HEK293 (cell line): ENCODE measurements around the gene DGUOK.

ENCODE experiments used
- CTCF ChIA-PET: fragments of 350-600 bp; formaldehyde crosslinking; extraction: SDS; loops from one replicate; lab custom pipeline; 2021; ENCODE audit warnings: antibody characterized with exemption; lab: Yijun Ruan, JAX
- POLR2A ChIA-PET: fragments of 300-600 bp; formaldehyde crosslinking; extraction: SDS; loops from one replicate; lab custom pipeline; 2020; ENCODE audit warnings: antibody characterized with exemption, inconsistent platforms; lab: Yijun Ruan, JAX
- H3K27ac ChIP-seq: fragments of 200-500 bp; sonication (Bioruptor generic); 2 replicates; pipeline ENCODE4 v1.5.1; 2014; ENCODE audit warnings: low read depth, low read length, control low read depth, inconsistent platforms; ENCODE audit errors: extremely low read depth
- H3K36me3 ChIP-seq, 2 experiments: fragments of 200-500 bp in 1 of 2; sonication (Bioruptor generic) in 1 of 2; 1 replicate in 1 of 2; 2 replicates in 1 of 2; pipeline ENCODE4 v1.5.1; 2014 to 2017; ENCODE audit warnings: inconsistent platforms in 2 of 2, low read length in 2 of 2; ENCODE audit not compliant: control insufficient read depth in 2 of 2, insufficient read depth in 1 of 2
- H3K4me1 ChIP-seq: fragments of 200-500 bp; sonication (Bioruptor generic); 2 replicates; pipeline ENCODE4 v1.5.1; 2014; ENCODE audit warnings: mild to moderate bottlenecking, low read length, inconsistent platforms; ENCODE audit not compliant: control insufficient read depth, insufficient read depth
- H3K4me3 ChIP-seq: 2 replicates; pipeline ENCODE4 v1.5.1; 2011; ENCODE audit warnings: low read depth, mild to moderate bottlenecking, control low read depth, low read length, moderate library complexity
- H3K9me3 ChIP-seq: fragments of 200-500 bp; sonication (Bioruptor generic); 2 replicates; pipeline ENCODE4 v1.5.1; 2014; ENCODE audit warnings: low read depth, low read length, inconsistent platforms; ENCODE audit not compliant: control insufficient read depth, insufficient read depth
- EGR2 ChIP-seq: fragments of 450-650 bp; formaldehyde crosslinking; IDR thresholded peaks from 2 replicates; pipeline ENCODE4 v1.5.1; 2016; ENCODE audit warnings: low read depth, missing biosample characterization, missing genetic modification characterization
- HIC1 ChIP-seq: fragments of 450-650 bp; formaldehyde crosslinking; IDR thresholded peaks from 2 replicates; pipeline ENCODE4 v1.5.1; 2016; ENCODE audit warnings: missing biosample characterization, missing genetic modification characterization
- HOXC10 ChIP-seq: sonication (generic); formaldehyde crosslinking; IDR thresholded peaks from 2 replicates; pipeline ENCODE4 v1.8.1; 2023; ENCODE audit warnings: mild to moderate bottlenecking, missing genetic modification reagents
- KLF9 ChIP-seq: fragments of 450-650 bp; formaldehyde crosslinking; IDR thresholded peaks from 2 replicates; pipeline ENCODE4 v1.5.1; 2016; ENCODE audit warnings: missing biosample characterization, missing genetic modification characterization, low read depth
- MYNN ChIP-seq: fragments of 450-650 bp; formaldehyde crosslinking; IDR thresholded peaks from 2 replicates; pipeline ENCODE4 v1.5.1; 2016; ENCODE audit warnings: missing biosample characterization, missing genetic modification characterization, borderline replicate concordance
- RBAK ChIP-seq: fragments of 450-650 bp; formaldehyde crosslinking; IDR thresholded peaks from 2 replicates; pipeline ENCODE4 v1.5.1; 2016; ENCODE audit warnings: missing biosample characterization, missing genetic modification characterization
- SETDB1 ChIP-seq: IDR thresholded peaks from one replicate; pipeline ENCODE4 v1.6.1; 2017; ENCODE audit warnings: mild to moderate bottlenecking, low read length, moderate library complexity, mixed read lengths; ENCODE audit not compliant: insufficient read length
- SP2 ChIP-seq: fragments of 450-650 bp; formaldehyde crosslinking; IDR thresholded peaks from 2 replicates; pipeline ENCODE4 v1.5.1; 2016; ENCODE audit warnings: missing biosample characterization, missing genetic modification characterization
- ZBTB20 ChIP-seq: fragments of 450-650 bp; formaldehyde crosslinking; IDR thresholded peaks from 2 replicates; pipeline ENCODE4 v1.5.1; 2016; ENCODE audit warnings: missing biosample characterization, missing genetic modification characterization
- ZEB2 ChIP-seq: fragments of 450-650 bp; formaldehyde crosslinking; IDR thresholded peaks from 2 replicates; pipeline ENCODE4 v1.5.1; 2016; ENCODE audit warnings: missing biosample characterization, missing genetic modification characterization
- ZFHX2 ChIP-seq: fragments of 450-650 bp; formaldehyde crosslinking; conservative IDR thresholded peaks from 2 replicates; pipeline ENCODE4 v1.5.1; 2016; ENCODE audit warnings: missing biosample characterization, missing genetic modification characterization
- ZNF121 ChIP-seq: fragments of 450-650 bp; formaldehyde crosslinking; IDR thresholded peaks from 2 replicates; pipeline ENCODE4 v1.5.1; 2016; ENCODE audit warnings: missing biosample characterization, missing genetic modification characterization
- ZNF169 ChIP-seq: fragments of 450-650 bp; formaldehyde crosslinking; IDR thresholded peaks from 2 replicates; pipeline ENCODE4 v1.5.1; 2016; ENCODE audit warnings: missing biosample characterization, missing genetic modification characterization
- ZNF175 ChIP-seq: fragments of 450-650 bp; formaldehyde crosslinking; IDR thresholded peaks from 2 replicates; pipeline ENCODE4 v1.5.1; 2016; ENCODE audit warnings: missing biosample characterization, missing genetic modification characterization
- ZNF311 ChIP-seq: fragments of 450-650 bp; formaldehyde crosslinking; IDR thresholded peaks from 2 replicates; pipeline ENCODE4 v1.5.1; 2017; ENCODE audit warnings: missing biosample characterization, missing genetic modification characterization, borderline replicate concordance
- ZNF394 ChIP-seq: fragments of 450-650 bp; formaldehyde crosslinking; IDR thresholded peaks from 2 replicates; pipeline ENCODE4 v1.5.1; 2016; ENCODE audit warnings: missing biosample characterization, missing genetic modification characterization, mild to moderate bottlenecking, moderate library complexity, borderline replicate concordance
- ZNF548 ChIP-seq: fragments of 450-650 bp; formaldehyde crosslinking; IDR thresholded peaks from 2 replicates; pipeline ENCODE4 v1.5.1; 2016; ENCODE audit warnings: missing biosample characterization, missing genetic modification characterization
- ZNF555 ChIP-seq: fragments of 450-650 bp; formaldehyde crosslinking; conservative IDR thresholded peaks from 2 replicates; pipeline ENCODE4 v1.5.1; 2017; ENCODE audit warnings: missing biosample characterization, mild to moderate bottlenecking, missing genetic modification characterization, inconsistent platforms
- ZNF621 ChIP-seq: fragments of 450-650 bp; formaldehyde crosslinking; IDR thresholded peaks from 2 replicates; pipeline ENCODE4 v1.5.1; 2017; ENCODE audit warnings: missing biosample characterization, missing genetic modification characterization
- ZNF747 ChIP-seq: fragments of 450-650 bp; formaldehyde crosslinking; IDR thresholded peaks from 2 replicates; pipeline ENCODE4 v1.5.1; 2016; ENCODE audit warnings: missing biosample characterization, missing genetic modification characterization
- ZNF76 ChIP-seq: fragments of 450-650 bp; formaldehyde crosslinking; IDR thresholded peaks from 2 replicates; pipeline ENCODE4; 2016; ENCODE audit warnings: low read depth, missing biosample characterization, missing genetic modification characterization, borderline replicate concordance
- ZNF776 ChIP-seq: fragments of 450-650 bp; formaldehyde crosslinking; IDR thresholded peaks from 2 replicates; pipeline ENCODE4 v1.5.0; 2017; ENCODE audit warnings: missing biosample characterization, missing genetic modification characterization, borderline replicate concordance
- ZNF785 ChIP-seq: fragments of 450-650 bp; formaldehyde crosslinking; IDR thresholded peaks from 2 replicates; pipeline ENCODE4 v1.5.1; 2016; ENCODE audit warnings: missing biosample characterization, missing genetic modification characterization
- ZNF792 ChIP-seq: fragments of 450-650 bp; formaldehyde crosslinking; IDR thresholded peaks from 2 replicates; pipeline ENCODE4 v1.5.1; 2016; ENCODE audit warnings: missing biosample characterization, missing genetic modification characterization
- ZNF837 ChIP-seq: fragments of 450-650 bp; formaldehyde crosslinking; IDR thresholded peaks from 2 replicates; pipeline ENCODE4 v1.5.1; 2016; ENCODE audit warnings: missing biosample characterization, missing genetic modification characterization
- TF ChIP-seq, protein P1 (sequence below): fragments of 450-650 bp; formaldehyde crosslinking; IDR thresholded peaks from 2 replicates; pipeline ENCODE4 v1.5.1; 2016; ENCODE audit warnings: missing biosample characterization, missing genetic modification characterization
- TF ChIP-seq, protein P2 (sequence below): fragments of 450-650 bp; formaldehyde crosslinking; IDR thresholded peaks from 2 replicates; pipeline ENCODE4 v1.5.1; 2017; ENCODE audit warnings: missing biosample characterization, missing genetic modification characterization

Gene DGUOK

GRCh38 chr2:73944714-73945113, 18.0 kb downstream of the DGUOK start:
- CTCF ChIA-PET: no interaction called here
- Histone ChIP-seq H3K4me3 (no peak overlapping the region), H3K36me3 (peaks cover 23 to 88% of the 10 kb centered on the region in 2 experiments), H3K27ac (no peak overlapping the region), H3K9me3 (no peaks in the 10 kb centered on the region), H3K4me1 (no peaks in the 10 kb centered on the region)
- POLR2A ChIA-PET: no interaction called here
- TF ChIP-seq ZNF785 (no peak), ZNF548 (tag by site-specific recombination) (no peak), HOXC10 (CRISPR knock-in tag) (no peak), ZNF76 (tag by site-specific recombination) (no peak), ZFHX2 (tag by site-specific recombination) (no peak), ZNF394 (no peak), ZNF555 (tag by site-specific recombination) (no peak), ZNF169 (tag by site-specific recombination) (no peak), KLF9 (no peak), SP2 (tag by site-specific recombination) (no peak), ZNF747 (tag by site-specific recombination) (no peak), ZNF792 (tag by site-specific recombination) (no peak), ZNF311 (no peak)

- Histone ChIP-seq H3K27ac (no peak overlapping the region), H3K9me3 (no peaks in the 10 kb centered on the region), H3K4me3 (no peak overlapping the region), H3K36me3 (peaks cover 23 to 88% of the 10 kb centered on the region in 2 experiments), H3K4me1 (no peaks in the 10 kb centered on the region)
- TF ChIP-seq, protein P1, sequence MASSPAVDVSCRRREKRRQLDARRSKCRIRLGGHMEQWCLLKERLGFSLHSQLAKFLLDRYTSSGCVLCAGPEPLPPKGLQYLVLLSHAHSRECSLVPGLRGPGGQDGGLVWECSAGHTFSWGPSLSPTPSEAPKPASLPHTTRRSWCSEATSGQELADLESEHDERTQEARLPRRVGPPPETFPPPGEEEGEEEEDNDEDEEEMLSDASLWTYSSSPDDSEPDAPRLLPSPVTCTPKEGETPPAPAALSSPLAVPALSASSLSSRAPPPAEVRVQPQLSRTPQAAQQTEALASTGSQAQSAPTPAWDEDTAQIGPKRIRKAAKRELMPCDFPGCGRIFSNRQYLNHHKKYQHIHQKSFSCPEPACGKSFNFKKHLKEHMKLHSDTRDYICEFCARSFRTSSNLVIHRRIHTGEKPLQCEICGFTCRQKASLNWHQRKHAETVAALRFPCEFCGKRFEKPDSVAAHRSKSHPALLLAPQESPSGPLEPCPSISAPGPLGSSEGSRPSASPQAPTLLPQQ (tag by site-specific recombination): no peak
- no peak for TF ChIP-seq HIC1 (tag by site-specific recombination)
- no peak for TF ChIP-seq ZNF76 (tag by site-specific recombination)
- no peak for TF ChIP-seq ZNF175
- TF ChIP-seq EGR2: no peak
- no peak for TF ChIP-seq SETDB1
- TF ChIP-seq ZNF621 (tag by site-specific recombination): no peak
- ChIA-PET POLR2A (no interaction called here), CTCF (no interaction called here)
Measured at GRCh38 chr2:73946215-73946614, 19.5 kb downstream of the DGUOK start.

DNA sequence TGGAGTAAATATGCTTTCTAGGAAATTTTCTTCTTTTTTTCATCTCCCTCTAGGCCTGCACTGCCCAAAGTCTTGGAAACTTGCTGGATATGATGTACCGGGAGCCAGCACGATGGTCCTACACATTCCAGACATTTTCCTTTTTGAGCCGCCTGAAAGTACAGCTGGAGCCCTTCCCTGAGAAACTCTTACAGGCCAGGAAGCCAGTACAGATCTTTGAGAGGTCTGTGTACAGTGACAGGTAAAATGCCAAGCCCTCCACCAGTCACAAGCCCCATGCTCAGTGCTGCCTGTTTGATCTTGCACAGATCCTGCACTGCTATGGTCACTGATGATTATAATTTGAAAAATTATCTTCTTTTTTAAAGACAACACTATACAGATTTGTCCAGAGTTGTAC, 20.0 kb downstream of the DGUOK start:
- POLR2A ChIA-PET: no interaction called here
- no peaks in the 10 kb centered on the region for H3K4me1 ChIP-seq
- no peak overlapping the region for H3K27ac ChIP-seq
- H3K9me3 ChIP-seq: no peaks in the 10 kb centered on the region
- H3K4me3 ChIP-seq: no peak overlapping the region
- H3K36me3 ChIP-seq: peaks cover 25 to 93% of the 10 kb centered on the region in 2 experiments
- TF ChIP-seq ZEB2 (tag by site-specific recombination): no peak
- TF ChIP-seq MYNN (tag by site-specific recombination): no peak
- TF ChIP-seq ZBTB20 (tag by site-specific recombination): no peak
- TF ChIP-seq, protein P2, sequence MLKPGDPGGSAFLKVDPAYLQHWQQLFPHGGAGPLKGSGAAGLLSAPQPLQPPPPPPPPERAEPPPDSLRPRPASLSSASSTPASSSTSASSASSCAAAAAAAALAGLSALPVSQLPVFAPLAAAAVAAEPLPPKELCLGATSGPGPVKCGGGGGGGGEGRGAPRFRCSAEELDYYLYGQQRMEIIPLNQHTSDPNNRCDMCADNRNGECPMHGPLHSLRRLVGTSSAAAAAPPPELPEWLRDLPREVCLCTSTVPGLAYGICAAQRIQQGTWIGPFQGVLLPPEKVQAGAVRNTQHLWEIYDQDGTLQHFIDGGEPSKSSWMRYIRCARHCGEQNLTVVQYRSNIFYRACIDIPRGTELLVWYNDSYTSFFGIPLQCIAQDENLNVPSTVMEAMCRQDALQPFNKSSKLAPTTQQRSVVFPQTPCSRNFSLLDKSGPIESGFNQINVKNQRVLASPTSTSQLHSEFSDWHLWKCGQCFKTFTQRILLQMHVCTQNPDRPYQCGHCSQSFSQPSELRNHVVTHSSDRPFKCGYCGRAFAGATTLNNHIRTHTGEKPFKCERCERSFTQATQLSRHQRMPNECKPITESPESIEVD (tag by site-specific recombination): no peak
- no peak for TF ChIP-seq RBAK (tag by site-specific recombination)
- no peak for TF ChIP-seq ZNF837 (tag by site-specific recombination)
- no peak for TF ChIP-seq ZNF776
- TF ChIP-seq ZNF121: no peak
- no peak for TF ChIP-seq ZNF792 (tag by site-specific recombination)
- TF ChIP-seq, all 188 proteins: peak for 0
- CTCF ChIA-PET: interaction anchor here (0.7 kb wide), 1 partner anchor 25 kb away, joined by 6 read pairs; no protein-coding TSS in a partner anchor
